Coronary artery (tissue), 2 donors: ENCODE data around the gene PSD2.

Experiments
- DNase-seq: peaks from one replicate; pipeline ENCODE4 v3.0.0-alpha.2; 2017; ENCODE audit warnings: low spot score
- H3K27ac ChIP-seq, 2 donors: fragments of 200-600 bp; sonication (generic); one replicate each; pipeline ENCODE4 v1.5.1; 2016 to 2019
- H3K4me3 ChIP-seq: fragments of 200-600 bp; sonication (generic); 2 replicates; pipeline ENCODE4 v1.5.1; 2016; ENCODE audit warnings: mild to moderate bottlenecking, moderate library complexity
- CTCF ChIP-seq: fragments of 200-600 bp; sonication (generic); IDR thresholded peaks from one replicate; pipeline ENCODE4 v1.5.1; 2019; ENCODE audit warnings: antibody characterized with exemption

Gene PSD2

GRCh38 chr5:139807647-139808030 lies 12.0 kb downstream of the PSD2 start:
- Histone ChIP-seq H3K27ac (no peak overlapping the region), H3K4me3 (no peak overlapping the region)
- no peak for TF ChIP-seq CTCF
- no peak for DNase-seq

DNA sequence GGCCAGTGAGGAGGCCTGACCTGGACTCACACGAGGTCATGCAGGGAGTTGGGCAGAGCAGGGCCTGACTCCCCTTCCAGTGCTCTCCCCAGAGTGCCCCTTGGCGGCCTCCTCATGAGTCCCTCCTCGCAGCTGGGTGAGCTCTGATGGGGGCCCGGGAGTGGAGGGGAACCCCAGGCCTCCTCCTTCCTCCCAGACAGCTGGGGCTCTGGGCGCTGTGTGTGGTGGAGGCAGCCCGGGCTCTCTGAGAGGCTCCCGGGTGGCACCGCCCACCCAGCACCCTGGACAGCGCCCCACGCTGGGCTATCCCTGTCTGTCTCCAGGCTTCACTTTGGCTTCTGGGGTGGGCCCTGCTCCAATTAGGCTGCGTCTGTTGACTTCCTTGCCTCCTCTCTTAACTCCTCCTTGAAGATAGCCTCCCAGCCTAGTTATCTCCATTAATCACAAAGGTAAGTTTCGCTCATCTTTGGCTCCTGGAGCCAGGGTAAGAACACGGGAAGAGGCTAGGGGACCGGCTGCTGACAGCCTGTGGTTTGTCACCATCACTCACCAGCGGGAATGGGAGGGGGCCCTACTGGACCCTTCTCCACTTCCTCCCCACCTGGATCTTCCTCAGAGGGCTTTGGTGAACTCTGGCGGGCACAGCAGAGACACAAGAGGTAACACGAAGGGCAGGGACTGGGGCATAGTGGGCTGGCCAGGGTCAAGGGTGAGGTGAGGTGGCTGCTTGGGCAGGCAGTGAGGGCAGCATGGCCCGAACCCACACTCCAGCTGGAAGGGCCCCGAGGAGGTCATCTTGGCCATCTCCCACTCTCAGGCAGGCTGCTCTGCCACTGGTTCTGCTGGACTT lies 13.1 kb downstream of the PSD2 start:
- TF ChIP-seq CTCF, result no peak
- Histone ChIP-seq H3K27ac (no peak overlapping the region), H3K4me3 (no peak overlapping the region)
- no peak for DNase-seq

DNA sequence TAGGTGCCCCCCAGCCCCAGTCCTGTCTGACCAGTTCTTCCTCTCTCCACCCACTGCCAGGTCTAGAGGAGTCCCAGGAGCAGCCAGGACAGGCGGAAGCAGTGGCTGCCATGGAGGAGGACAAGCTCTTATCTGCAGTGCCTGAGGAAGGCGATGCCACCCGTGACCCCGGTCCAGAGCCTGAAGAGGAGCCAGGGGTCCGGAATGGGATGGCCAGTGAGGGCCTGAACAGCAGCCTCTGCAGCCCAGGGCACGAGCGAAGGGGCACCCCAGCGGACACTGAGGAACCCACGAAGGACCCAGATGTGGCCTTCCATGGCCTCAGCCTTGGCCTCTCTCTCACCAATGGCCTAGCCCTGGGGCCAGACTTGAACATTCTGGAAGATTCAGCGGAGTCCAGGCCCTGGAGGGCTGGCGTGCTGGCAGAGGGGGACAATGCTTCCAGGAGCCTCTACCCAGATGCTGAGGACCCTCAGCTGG lies 13.8 kb downstream of the PSD2 start:
- no peak overlapping the region for H3K27ac ChIP-seq
- no peak for DNase-seq

GRCh38 chr5:139810341-139811273 lies 15.0 kb downstream of the PSD2 start:
- Histone ChIP-seq H3K27ac (no peak overlapping the region), H3K4me3 (no peak overlapping the region)
- TF ChIP-seq CTCF, result no peak
- DNase-seq, result no peak

More for the DNA sequence above, 13.8 kb downstream of the PSD2 start:
- H3K4me3 ChIP-seq, result no peak overlapping the region
- TF ChIP-seq CTCF, result no peak

GRCh38 chr5:139811274-139811607 lies 15.6 kb downstream of the PSD2 start:
- TF ChIP-seq CTCF, result no peak

GRCh38 chr5:139812323-139812722 lies 16.7 kb downstream of the PSD2 start:
- TF ChIP-seq CTCF, result no peak
- no peak for DNase-seq

More at GRCh38 chr5:139811274-139811607, 15.6 kb downstream of the PSD2 start:
- Histone ChIP-seq H3K27ac (no peak overlapping the region), H3K4me3 (no peak overlapping the region)
- no peak for DNase-seq

More at GRCh38 chr5:139812323-139812722, 16.7 kb downstream of the PSD2 start:
- Histone ChIP-seq H3K4me3 (no peak overlapping the region), H3K27ac (no peak overlapping the region)
